ENCODE measurements around the gene RTP4.
"Not testable (repeated sequence)": the region's sequence is repeated elsewhere in the genome, so short reads cannot be mapped to it uniquely, and the experiment has no call there.

Gene RTP4

GRCh38 chr3:187369089-187369447 is 883 bp downstream of the RTP4 start:
- no peak for DNase-seq (ENCODE audit: low read depth in 3 of 3)

- DNase-seq (ENCODE audit: low read depth in 3 of 3) = no peak
Measured at GRCh38 chr3:187370051-187370450, 1.9 kb downstream of the RTP4 start.

- DNase-seq (ENCODE audit: low read depth in 3 of 3) = no peak
Measured at GRCh38 chr3:187375581-187375980, 7.4 kb downstream of the RTP4 start.

GRCh38 chr3:187377842-187378241 is 9.7 kb downstream of the RTP4 start:
- DNase-seq (ENCODE audit: low read depth in 3 of 3) = no peak

GRCh38 chr3:187382609-187383151 is 14.5 kb downstream of the RTP4 start:
- no peak for DNase-seq (ENCODE audit: low read depth in 3 of 3)

GRCh38 chr3:187383246-187383645 is 15.1 kb downstream of the RTP4 start:
- DNase-seq (ENCODE audit: low read depth in 3 of 3) = no peak

- no peak for DNase-seq (ENCODE audit: low read depth in 3 of 3)
Measured at GRCh38 chr3:187385296-187385695, 17.1 kb downstream of the RTP4 start.

GRCh38 chr3:187396661-187397060 is 28.5 kb downstream of the RTP4 start:
- DNase-seq (ENCODE audit: low read depth in 3 of 3) = no peak

GRCh38 chr3:187398955-187399354 is 30.8 kb downstream of the RTP4 start:
- no peak for DNase-seq (ENCODE audit: low read depth in 3 of 3)

- no peak for DNase-seq (ENCODE audit: low read depth in 3 of 3)
Measured at GRCh38 chr3:187400756-187401155, 32.6 kb downstream of the RTP4 start.

- DNase-seq (ENCODE audit: low read depth in 3 of 3) = no peak
Measured at GRCh38 chr3:187401856-187402255, 33.7 kb downstream of the RTP4 start.

GRCh38 chr3:187403768-187404288 is 35.6 kb downstream of the RTP4 start:
- no peak for DNase-seq (ENCODE audit: low read depth in 3 of 3)

GRCh38 chr3:187406927-187407326 is 38.7 kb downstream of the RTP4 start:
- DNase-seq (ENCODE audit: low read depth in 3 of 3) = no peak

- not testable (repeated sequence) for DNase-seq (ENCODE audit: low read depth in 3 of 3)
Measured at GRCh38 chr3:187411991-187412781, 44.0 kb downstream of the RTP4 start.
